ENCODE measurements around the gene MACROD1.

The MACROD1 gene

DNA sequence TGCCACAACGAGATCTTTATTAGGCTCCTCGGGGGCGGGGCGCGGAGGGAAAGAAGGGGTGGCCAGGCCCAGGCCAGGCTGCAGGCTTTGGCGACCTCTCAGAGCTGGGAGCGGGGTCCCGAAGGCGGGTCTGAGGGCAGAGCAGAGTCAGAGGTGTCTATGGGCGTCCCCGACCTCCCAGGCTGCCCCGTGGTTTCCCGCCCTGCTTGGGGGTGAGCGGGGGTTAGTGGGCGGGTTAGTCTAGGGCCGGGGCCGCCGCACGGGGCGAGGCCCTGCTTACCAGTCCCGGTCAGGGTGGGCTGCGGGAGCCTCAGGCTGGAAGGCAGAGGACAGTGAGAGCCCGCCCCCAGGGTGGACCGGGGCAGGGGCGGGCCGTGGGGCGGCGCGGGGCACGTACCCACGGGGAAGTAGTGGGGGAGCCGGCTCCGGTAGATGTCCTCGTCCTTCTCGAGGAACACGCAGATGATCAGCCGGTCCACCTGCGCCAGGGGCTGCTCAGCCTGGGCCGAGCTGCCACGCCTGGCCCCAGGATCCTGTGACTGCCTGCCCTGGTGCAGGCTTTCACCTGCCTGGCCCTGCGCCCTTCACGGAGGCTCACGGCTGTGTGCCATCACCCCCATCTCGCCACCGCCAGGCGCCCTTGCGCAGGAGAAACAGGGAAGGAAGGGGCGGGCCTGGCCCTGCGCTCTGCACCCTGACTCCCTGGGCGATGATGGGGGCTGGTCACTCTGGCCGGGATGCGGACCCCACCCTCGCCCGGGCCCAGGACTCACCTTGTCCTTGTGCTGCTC lies 167.2 kb downstream of the MACROD1 start:
- no peak for DNase-seq (ENCODE audit: low read depth)
- no peak overlapping the region for H3K4me3 ChIP-seq (ENCODE audit: low read depth, low read length)
- TF ChIP-seq, protein P1, sequence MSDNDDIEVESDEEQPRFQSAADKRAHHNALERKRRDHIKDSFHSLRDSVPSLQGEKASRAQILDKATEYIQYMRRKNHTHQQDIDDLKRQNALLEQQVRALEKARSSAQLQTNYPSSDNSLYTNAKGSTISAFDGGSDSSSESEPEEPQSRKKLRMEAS (IDR thresholded peaks at IDR 0.05; ENCODE audit: low read depth, low read length), result no peak
- TF ChIP-seq, protein P2, sequence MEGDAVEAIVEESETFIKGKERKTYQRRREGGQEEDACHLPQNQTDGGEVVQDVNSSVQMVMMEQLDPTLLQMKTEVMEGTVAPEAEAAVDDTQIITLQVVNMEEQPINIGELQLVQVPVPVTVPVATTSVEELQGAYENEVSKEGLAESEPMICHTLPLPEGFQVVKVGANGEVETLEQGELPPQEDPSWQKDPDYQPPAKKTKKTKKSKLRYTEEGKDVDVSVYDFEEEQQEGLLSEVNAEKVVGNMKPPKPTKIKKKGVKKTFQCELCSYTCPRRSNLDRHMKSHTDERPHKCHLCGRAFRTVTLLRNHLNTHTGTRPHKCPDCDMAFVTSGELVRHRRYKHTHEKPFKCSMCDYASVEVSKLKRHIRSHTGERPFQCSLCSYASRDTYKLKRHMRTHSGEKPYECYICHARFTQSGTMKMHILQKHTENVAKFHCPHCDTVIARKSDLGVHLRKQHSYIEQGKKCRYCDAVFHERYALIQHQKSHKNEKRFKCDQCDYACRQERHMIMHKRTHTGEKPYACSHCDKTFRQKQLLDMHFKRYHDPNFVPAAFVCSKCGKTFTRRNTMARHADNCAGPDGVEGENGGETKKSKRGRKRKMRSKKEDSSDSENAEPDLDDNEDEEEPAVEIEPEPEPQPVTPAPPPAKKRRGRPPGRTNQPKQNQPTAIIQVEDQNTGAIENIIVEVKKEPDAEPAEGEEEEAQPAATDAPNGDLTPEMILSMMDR (IDR thresholded peaks at IDR 0.05; ENCODE audit: low read depth, low read length), result no peak
- TF ChIP-seq MYC (IDR thresholded peaks at IDR 0.05; ENCODE audit: low read depth, low read length), result no peak
- no peak for TF ChIP-seq POLR2A (IDR thresholded peaks at IDR 0.05; ENCODE audit: extremely low read depth, insufficient read length)

DNA sequence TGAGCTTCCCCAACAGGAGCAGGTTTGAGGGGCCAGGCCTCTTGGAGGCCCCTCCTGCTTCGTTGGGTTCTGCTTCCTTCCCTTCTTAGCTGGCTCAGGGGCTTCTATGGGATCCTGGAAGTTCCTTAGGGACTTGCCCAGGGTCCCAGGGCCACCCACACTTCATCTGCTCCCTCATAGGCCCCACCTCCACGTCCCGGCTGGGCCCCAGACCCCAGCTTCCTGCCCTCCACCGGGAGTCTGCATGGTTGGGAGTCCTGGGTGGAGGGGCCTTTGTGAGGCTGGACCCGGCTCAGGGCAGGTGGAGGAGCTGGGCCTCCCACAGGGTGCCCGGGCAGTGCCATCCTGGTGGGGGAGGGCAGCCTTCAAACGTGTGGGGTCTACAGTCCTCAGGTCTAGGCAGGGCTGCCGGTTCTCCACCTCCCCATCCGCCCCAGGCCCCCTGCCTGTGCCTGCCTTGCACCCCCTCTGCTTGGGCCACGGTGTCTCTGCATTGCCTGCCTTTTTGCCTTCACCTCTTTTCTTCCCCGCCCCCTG lies 168.0 kb downstream of the MACROD1 start:
- DNase-seq (ENCODE audit: low read depth), result no peak
- H3K4me3 ChIP-seq (ENCODE audit: low read depth, low read length), result no peak overlapping the region
- TF ChIP-seq, protein P1 (IDR thresholded peaks at IDR 0.05; ENCODE audit: low read depth, low read length), result no peak
- TF ChIP-seq MYC (IDR thresholded peaks at IDR 0.05; ENCODE audit: low read depth, low read length) (no peak), POLR2A (IDR thresholded peaks at IDR 0.05; ENCODE audit: extremely low read depth, insufficient read length) (no peak)
- TF ChIP-seq, protein P2 (IDR thresholded peaks at IDR 0.05; ENCODE audit: low read depth, low read length), result no peak

DNA sequence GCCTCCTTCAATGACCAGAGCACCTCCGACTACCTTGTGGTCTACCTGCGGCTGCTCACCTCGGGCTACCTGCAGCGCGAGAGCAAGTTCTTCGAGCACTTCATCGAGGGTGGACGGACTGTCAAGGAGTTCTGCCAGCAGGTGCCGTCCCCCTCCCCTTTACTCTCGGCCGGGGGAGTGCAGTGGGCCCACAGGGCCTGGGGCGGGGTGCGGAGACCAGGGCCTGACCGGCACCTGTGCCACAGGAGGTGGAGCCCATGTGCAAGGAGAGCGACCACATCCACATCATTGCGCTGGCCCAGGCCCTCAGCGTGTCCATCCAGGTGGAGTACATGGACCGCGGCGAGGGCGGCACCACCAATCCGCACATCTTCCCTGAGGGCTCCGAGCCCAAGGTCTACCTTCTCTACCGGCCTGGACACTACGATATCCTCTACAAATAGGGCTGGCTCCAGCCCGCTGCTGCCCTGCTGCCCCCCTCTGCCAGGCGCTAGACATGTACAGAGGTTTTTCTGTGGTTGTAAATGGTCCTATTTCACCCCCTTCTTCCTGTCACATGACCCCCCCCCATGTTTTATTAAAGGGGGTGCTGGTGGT lies 168.7 kb downstream of the MACROD1 start:
- no peak overlapping the region for H3K4me3 ChIP-seq (ENCODE audit: low read depth, low read length)
- TF ChIP-seq MYC (IDR thresholded peaks at IDR 0.05; ENCODE audit: low read depth, low read length), result no peak
- TF ChIP-seq, protein P2 (IDR thresholded peaks at IDR 0.05; ENCODE audit: low read depth, low read length), result no peak
- no peak for TF ChIP-seq POLR2A (IDR thresholded peaks at IDR 0.05; ENCODE audit: extremely low read depth, insufficient read length)
- TF ChIP-seq, protein P1 (IDR thresholded peaks at IDR 0.05; ENCODE audit: low read depth, low read length), result no peak

DNA sequence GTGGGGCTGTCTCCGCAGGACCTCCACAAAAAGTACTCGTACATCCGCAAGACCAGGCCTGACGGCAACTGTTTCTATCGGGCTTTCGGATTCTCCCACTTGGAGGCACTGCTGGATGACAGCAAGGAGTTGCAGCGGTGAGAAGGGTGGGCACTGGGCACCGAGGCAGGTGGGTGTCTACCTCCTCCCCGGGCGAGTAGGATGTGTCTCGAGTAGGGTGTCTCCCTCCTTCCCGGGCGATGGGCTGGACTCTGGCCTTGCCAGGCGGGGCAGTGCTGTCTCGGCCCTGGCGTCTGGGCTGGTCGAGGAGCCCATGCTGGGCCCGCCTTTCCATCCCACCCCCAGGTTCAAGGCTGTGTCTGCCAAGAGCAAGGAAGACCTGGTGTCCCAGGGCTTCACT lies 169.4 kb downstream of the MACROD1 start:
- DNase-seq (ENCODE audit: low read depth), result no peak
- no peak for TF ChIP-seq MYC (IDR thresholded peaks at IDR 0.05; ENCODE audit: low read depth, low read length)
- TF ChIP-seq, protein P2 (IDR thresholded peaks at IDR 0.05; ENCODE audit: low read depth, low read length), result no peak
- no peak overlapping the region for H3K4me3 ChIP-seq (ENCODE audit: low read depth, low read length)

More for the DNA sequence above, 168.7 kb downstream of the MACROD1 start:
- DNase-seq (ENCODE audit: low read depth), result no peak

DNA sequence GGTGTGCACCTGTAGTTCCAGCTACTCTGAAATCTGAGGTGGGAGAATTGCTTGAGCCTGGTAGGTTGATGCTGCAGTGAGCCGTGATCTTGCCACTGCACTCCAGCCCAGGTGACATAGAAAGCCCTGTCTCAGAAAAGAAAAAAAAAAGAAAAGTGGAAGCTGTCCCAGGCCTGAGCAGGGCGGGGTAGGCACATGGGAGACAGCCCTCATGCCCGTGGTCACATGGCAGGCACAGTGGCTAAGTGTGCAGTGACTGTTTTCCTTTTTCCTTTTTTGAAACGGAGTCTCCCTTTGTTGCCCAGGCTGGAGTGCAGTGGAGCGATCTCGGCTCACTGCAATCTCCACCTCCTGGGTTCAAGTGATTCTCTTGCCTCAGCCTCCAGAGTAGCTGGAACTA lies 171.9 kb downstream of the MACROD1 start:
- H3K4me3 ChIP-seq (ENCODE audit: low read depth, low read length), result no peak overlapping the region
- DNase-seq (ENCODE audit: low read depth), result no peak
- TF ChIP-seq, protein P1 (IDR thresholded peaks at IDR 0.05; ENCODE audit: low read depth, low read length), result 0 out of 2 replicates have a peak, but pooled peaks have one; percentile 27
- TF ChIP-seq POLR2A (IDR thresholded peaks at IDR 0.05; ENCODE audit: extremely low read depth, insufficient read length) (no peak), MYC (IDR thresholded peaks at IDR 0.05; ENCODE audit: low read depth, low read length) (no peak)
- TF ChIP-seq, protein P2 (IDR thresholded peaks at IDR 0.05; ENCODE audit: low read depth, low read length), result no peak
